HG03103 (cell line): ENCODE data around the gene RCBTB2.
"Not testable (repeated sequence)": the region's sequence is repeated elsewhere in the genome, so short reads cannot be mapped to it uniquely, and the experiment has no call there.

Source experiments
- ATAC-seq: cut with Tn5 transposase; IDR thresholded peaks from one replicate; pipeline ENCODE4 v1.9.1; 2021; ENCODE audit warnings: low read depth; ENCODE audit not compliant: unreplicated experiment

The RCBTB2 gene

DNA sequence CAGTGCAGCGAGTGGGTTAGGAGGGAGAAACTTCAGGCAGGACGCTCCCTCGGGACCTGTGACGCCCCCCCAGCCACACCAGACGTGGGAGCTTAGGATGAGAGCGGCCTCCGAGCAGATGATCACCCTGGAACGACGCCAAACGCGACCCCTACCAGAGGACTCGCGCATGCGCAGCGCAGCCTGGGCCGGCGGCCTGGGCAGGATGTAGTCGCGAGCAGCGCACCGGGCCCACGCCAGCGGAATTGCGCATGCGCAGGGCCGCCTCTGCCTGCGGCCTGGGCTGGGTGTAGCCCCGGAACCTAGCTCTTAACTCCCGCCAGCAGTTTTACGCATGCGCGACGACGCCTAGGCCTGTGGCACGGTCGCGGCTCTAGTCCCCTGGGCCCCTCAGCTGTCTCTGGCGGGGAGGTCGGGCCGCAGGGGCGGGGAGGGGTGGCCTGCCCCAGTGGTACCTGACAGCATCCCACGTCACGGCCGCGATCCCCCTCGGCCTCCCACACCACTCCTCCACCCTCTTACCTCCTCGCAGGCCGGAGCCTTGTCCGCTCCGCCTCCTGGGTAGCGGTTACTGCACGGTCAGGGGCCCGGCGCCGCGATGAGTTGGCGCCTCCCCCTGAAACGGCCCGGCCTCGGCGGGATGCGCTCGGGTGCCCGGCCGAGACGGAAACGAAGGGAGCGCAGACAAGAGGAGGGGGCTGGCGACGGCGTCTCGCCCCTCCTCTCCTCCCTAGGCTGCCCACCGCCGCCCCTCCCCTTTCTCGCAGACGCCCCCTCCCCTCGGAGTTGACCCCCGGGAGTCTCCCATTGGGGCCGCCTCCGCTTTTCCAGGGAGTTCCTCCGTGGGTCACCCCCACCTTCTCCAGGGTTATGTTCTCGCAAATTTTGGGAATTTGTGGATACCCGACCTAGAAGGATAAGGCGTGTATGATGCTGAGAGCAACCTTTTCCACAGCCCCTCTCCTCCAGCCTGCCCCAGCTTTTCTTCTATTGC, at the start of gene RCBTB2:
RCBTB2 (minus strand) TSS at position 575 of the 994 bp plus-strand sequence. CDS start 11,141 bp downstream, outside the sequence.
- peak; percentile 74 for ATAC-seq

GRCh38 chr13:48582084-48582483, 49.2 kb upstream of the RCBTB2 start:
- ATAC-seq, result no peak

- ATAC-seq, result no peak
Measured at GRCh38 chr13:48580896-48581295, 48.0 kb upstream of the RCBTB2 start.

GRCh38 chr13:48580185-48580803, 47.4 kb upstream of the RCBTB2 start:
- ATAC-seq, result no peak

- not testable (repeated sequence) for ATAC-seq
Measured at GRCh38 chr13:48579919-48580180, 47.0 kb upstream of the RCBTB2 start.

DNA sequence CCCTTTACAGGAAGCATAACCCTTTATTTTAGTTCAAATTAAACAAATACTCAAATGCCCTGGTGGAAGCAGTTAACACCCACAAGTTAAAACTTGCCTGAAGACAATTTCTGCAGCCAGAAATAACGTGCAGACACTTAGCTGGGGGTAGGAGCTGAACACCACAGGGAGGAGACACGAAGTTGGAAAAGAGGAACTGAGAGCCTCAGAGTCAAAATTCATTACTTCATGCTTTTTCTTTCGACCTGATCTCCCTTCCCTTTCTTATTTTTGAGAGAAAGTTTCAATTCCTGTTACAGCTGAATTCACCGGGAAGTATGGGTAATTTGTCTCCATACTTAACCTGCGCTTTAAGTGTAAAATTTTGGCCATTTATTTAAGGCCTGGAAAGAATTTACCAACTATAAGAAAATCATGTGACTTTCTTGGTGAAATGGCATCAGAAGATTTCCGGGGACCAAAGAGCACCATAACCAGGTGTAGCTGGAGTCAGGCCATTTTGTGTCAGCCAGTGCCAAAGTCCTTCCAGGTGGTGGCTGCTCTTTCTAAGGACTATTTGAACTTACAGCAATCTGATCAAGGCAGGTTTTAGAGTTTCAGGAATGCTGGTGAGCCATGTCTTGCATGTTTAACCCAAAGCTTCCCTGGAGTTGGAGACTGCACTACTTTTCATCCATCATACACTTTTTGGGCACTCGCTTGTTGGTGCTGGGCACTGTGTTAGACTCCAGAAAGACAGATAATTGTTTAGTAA, 46.5 kb upstream of the RCBTB2 start:
- peak; percentile 69 for ATAC-seq

- ATAC-seq, result peak; percentile 37
Measured at GRCh38 chr13:48578516-48579164, 45.8 kb upstream of the RCBTB2 start.

- no peak for ATAC-seq
Measured at GRCh38 chr13:48576448-48577010, 43.6 kb upstream of the RCBTB2 start.

DNA sequence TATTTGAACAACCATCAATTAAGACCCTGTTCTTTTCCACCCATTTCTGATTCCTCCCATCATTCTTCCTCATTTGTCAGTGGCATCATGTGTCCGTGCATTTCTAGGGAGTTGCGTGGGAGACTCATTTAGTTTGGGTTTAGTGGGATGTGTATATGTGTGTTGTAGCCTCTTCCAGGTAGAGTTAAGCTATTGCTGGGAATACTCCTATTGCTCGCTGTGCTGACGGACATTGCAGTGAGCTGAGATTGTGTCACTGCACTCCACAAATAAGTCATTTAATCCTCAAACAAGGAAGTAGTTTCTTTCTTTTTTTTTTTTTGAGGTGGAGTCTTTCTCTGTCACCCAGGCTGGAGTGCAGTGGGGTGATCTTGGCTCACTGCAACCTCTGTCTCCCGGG, 42.2 kb upstream of the RCBTB2 start:
- ATAC-seq, result no peak

DNA sequence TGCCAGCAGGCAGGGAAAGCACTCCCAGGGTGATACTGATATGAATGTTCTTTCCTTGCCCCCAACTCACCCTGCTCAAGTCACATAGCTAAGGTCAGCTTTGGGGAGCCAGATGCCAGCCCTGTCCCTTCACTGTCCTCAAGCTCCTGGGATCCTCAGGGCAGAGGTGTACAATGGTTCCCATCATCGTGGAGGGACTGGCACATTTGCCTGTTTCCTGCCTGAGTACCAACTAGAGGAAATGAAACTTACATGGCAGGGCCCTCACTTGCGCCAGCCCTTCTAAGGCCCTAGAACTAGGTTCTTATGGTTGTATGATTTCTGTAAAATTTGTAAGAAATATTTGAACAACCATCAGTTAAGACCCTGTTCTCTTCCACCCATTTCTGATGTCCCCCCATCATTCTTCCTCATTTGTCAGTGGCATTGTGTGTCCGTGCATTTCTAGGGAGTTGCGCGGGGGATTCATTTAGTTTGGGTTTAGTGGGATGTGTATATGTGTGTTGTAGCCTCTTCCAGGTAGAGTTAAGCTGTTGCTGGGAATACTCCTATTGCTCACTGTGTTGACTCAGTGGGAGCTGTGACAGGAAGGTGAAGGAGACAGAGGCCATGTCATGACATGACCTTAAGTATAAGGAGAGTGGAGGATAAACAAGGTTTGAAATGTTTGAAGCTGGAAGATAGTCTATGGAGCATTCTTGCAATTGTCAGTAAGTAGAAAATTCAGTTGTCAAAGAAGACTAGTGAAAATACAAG, 41.3 kb upstream of the RCBTB2 start:
- no peak for ATAC-seq

GRCh38 chr13:48573213-48574007, 40.5 kb upstream of the RCBTB2 start:
- ATAC-seq, result no peak

GRCh38 chr13:48571126-48571913, 38.4 kb upstream of the RCBTB2 start:
- no peak for ATAC-seq

DNA sequence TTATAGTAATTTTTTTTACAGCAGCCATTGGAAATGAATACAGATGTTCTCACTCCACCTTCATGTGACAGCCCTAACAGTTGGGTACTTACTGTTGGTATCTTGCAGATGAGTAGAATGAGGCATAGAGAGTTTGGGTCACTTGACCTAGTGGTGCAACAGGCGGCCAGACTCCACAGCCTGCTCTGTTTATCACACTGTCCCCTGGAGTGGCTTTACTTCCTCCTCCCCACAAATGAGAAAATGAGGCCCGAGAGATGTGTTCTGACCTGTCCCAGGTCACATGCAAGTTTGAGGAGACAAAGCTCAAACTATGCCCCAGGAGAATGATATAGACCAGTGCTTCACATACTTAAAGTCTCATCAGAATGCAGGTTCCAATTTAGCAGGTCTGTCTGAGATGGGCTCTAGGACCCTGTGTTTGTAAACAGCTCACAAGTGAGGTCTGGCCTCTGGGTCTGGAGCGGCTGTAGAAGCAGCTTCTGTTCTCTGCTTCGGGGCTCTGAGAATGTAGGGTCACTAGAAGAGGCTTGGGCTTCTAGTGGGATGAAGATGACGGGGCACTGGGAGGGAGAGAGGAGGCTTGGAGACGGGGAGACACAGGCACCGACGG, 37.4 kb upstream of the RCBTB2 start:
- ATAC-seq, result no peak

GRCh38 chr13:48569104-48569666, 36.3 kb upstream of the RCBTB2 start:
- ATAC-seq, result no peak

- no peak for ATAC-seq
Measured at GRCh38 chr13:48568370-48569103, 35.7 kb upstream of the RCBTB2 start.

DNA sequence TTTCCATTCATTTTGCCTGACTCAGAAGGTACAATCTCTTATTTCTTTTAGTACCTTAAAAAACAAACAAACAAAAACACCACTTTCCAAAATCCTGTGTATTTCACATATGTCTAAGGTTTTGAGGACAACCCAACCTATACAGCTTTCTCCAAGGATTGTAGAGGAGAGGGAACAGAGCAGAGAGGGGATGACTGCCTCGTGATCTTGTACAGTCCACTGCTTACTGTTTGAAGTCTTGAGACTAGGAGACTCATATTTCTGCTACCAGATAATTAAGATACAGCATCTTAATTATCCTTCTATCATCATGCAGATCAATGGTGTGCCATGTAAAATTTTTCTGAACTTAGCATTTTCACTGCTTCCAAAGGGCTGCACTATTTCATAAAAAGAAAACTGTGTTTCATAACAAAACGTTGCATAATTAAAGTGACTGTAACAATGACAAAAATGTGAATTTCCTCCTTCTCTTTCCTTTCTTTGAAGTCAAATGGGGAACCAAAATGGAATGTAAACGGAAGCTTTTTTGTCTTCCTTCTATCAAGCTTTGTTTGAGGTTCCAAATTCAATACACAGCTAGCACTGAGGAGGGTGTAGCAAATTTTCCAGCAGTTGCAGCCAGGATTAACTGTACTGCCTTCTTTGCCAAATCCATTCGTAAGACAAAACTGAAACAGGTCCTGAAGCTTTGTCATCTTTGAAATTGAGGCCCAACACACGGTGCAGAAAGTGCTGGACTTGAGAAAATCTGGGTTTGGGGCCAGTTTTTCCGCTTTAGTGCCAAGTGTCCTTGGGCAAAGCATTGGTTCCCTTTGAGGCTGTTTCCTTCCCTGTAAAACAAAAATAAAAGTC, 34.9 kb upstream of the RCBTB2 start:
- no peak for ATAC-seq
